SK-N-SH treated with all-trans-retinoic acid at 6 μM for 48 hours (cell line): ENCODE data around the gene RRP15.

Experiments
- ARNTL ChIP-seq: fragments of 450-650 bp; formaldehyde crosslinking; IDR thresholded peaks from 2 replicates; pipeline ENCODE4 v1.5.0; 2020; ENCODE audit warnings: low read depth, mild to moderate bottlenecking, moderate library complexity, borderline replicate concordance
- BACH2 ChIP-seq: fragments of 250-450 bp; sonication (Bioruptor Pico); IDR thresholded peaks from 2 replicates; pipeline ENCODE4 v1.9.0; 2021; ENCODE audit warnings: mild to moderate bottlenecking, borderline replicate concordance
- CREB5 ChIP-seq: fragments of 250-450 bp; sonication (Bioruptor Pico); IDR thresholded peaks from 2 replicates; pipeline ENCODE4 v1.5.1; 2020; ENCODE audit warnings: low read depth, mild to moderate bottlenecking, moderate library complexity
- CSDC2 ChIP-seq: fragments of 250-450 bp; sonication (Bioruptor Pico); IDR thresholded peaks from 2 replicates; pipeline ENCODE4 v1.5.0; 2020; ENCODE audit warnings: mild to moderate bottlenecking, moderate library complexity
- CSRNP3 ChIP-seq: fragments of 250-450 bp; sonication (Bioruptor Pico); IDR thresholded peaks from 2 replicates; pipeline ENCODE4 v1.5.1; 2021; ENCODE audit warnings: mild to moderate bottlenecking, moderate library complexity
- ISL1 ChIP-seq: fragments of 250-450 bp; sonication (Bioruptor Pico); IDR thresholded peaks from 2 replicates; pipeline ENCODE4 v2.1.2; 2022; ENCODE audit warnings: mild to moderate bottlenecking, moderate library complexity
- PATZ1 ChIP-seq: fragments of 250-450 bp; sonication (Bioruptor Pico); IDR thresholded peaks from 2 replicates; pipeline ENCODE4 v1.8.0; 2020; ENCODE audit warnings: mild to moderate bottlenecking, moderate library complexity, borderline replicate concordance
- RARB ChIP-seq: fragments of 250-450 bp; sonication (Bioruptor Pico); IDR thresholded peaks from 2 replicates; pipeline ENCODE4 v1.8.0; 2021; ENCODE audit warnings: mild to moderate bottlenecking, moderate library complexity
- TCF4 ChIP-seq: fragments of 250-450 bp; sonication (Bioruptor Pico); IDR thresholded peaks from 2 replicates; pipeline ENCODE4 v1.8.0; 2021; ENCODE audit warnings: mild to moderate bottlenecking, moderate library complexity, borderline replicate concordance
- ZC3H10 ChIP-seq: fragments of 250-450 bp; sonication (Bioruptor Pico); IDR thresholded peaks from 2 replicates; pipeline ENCODE4 v1.5.1; 2021; ENCODE audit warnings: mild to moderate bottlenecking, moderate library complexity
- ZNF565 ChIP-seq: fragments of 450-650 bp; formaldehyde crosslinking; conservative IDR thresholded peaks from 2 replicates; pipeline ENCODE4 v1.5.0; 2020; ENCODE audit warnings: low read depth, mild to moderate bottlenecking, moderate library complexity
- ZNF70 ChIP-seq: fragments of 450-650 bp; formaldehyde crosslinking; IDR thresholded peaks from 2 replicates; pipeline ENCODE4 v1.5.0; 2020; ENCODE audit warnings: mild to moderate bottlenecking, moderate library complexity

- TF ChIP-seq ZC3H10 (CRISPR knock-in tag) (no peak), PATZ1 (CRISPR knock-in tag) (no peak), CSRNP3 (CRISPR knock-in tag) (no peak), ISL1 (no peak), ARNTL (no peak), RARB (no peak), CREB5 (CRISPR knock-in tag) (no peak), TCF4 (CRISPR knock-in tag) (no peak), CSDC2 (CRISPR knock-in tag) (no peak), BACH2 (no peak), ZNF565 (no peak), ZNF70 (CRISPR knock-in tag) (no peak)
Observed at GRCh38 chr1:218259339-218259738, 25.8 kb upstream of the RRP15 start.
